Colonic mucosa (tissue), 4 donors: ENCODE results near the gene GDPD5. TPM values are rescaled to one million over a fixed set of nuclear protein-coding genes. Genes with fewer than 3 reads are reported as not detected.
A peak's percentile ranks its signal among the peaks of the same experiment; 100 is the strongest.

Experiments used
- DNase-seq: peaks from one replicate; pipeline ENCODE4 v3.0.0-alpha.2; 2020
- H3K27ac ChIP-seq: fragments of 200-600 bp; one replicate; pipeline ENCODE4 v1.8.0; 2021
- H3K27me3 ChIP-seq: fragments of 200-600 bp; one replicate; pipeline ENCODE4 v1.8.0; 2021
- H3K36me3 ChIP-seq: fragments of 200-600 bp; one replicate; pipeline ENCODE4 v1.8.0; 2021
- H3K4me1 ChIP-seq: fragments of 200-600 bp; one replicate; pipeline ENCODE4 v1.8.0; 2021; ENCODE audit warnings: mild to moderate bottlenecking
- H3K4me3 ChIP-seq: fragments of 200-600 bp; one replicate; pipeline ENCODE4 v1.8.0; 2021
- H3K9ac ChIP-seq, 2 donors: one replicate each; pipeline ENCODE4 v1.7.0; 2013; ENCODE audit warnings: control low read depth in 2 of 2, low read depth in 2 of 2, low read length in 2 of 2
- H3K9me3 ChIP-seq: fragments of 200-600 bp; one replicate; pipeline ENCODE4 v1.8.0; 2021
- CTCF ChIP-seq: fragments of 200-600 bp; IDR thresholded peaks from one replicate; pipeline ENCODE4 v1.8.0; 2022; ENCODE audit warnings: antibody characterized with exemption, mild to moderate bottlenecking
- intact Hi-C: fragments of 100-400 bp; cut with DNase I; formaldehyde crosslinking; loops from one replicate; pipeline ENCODE4 v1.14.1; 2022
- total RNA-seq, 2 donors: library from RNA; stranded (reverse); fragmentation: NEBNext Ultra II Directional in 1 of 2; extraction: Animal tissue kit (Norgen Biotek cat#: 25700) in 1 of 2; gene quantifications; one replicate each; pipeline ENCODE4 v1.2.1, GENCODE V29; 2021
- donor health status: healthy.
- donor health status: DM: no; HTN: no; CAD: no.
- donor health status: DM: no; HTN: no; CAD: no.

Gene GDPD5
- total RNA-seq, 2 donors from 2014 or later = 2.6 to 4.1 TPM

DNA sequence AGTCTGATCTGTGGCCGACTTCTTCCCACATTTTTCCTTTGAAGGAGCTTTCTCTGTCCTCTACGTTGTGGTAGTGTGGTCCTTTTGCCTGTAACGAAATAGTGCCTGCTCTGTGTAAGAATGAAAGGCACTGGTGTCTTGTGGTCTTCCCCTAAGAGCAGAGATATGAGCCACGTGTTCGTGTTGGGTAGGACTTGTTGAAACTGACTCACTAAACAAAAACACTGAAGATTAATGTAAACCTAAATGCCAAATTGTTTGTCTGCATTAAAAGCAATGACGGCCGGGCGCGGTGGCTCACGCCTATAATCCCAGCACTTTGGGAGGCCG lies 136.5 kb downstream of the GDPD5 start:
- no peak overlapping the region for H3K4me3 ChIP-seq

GRCh38 chr11:75388386-75389275 lies 137.1 kb downstream of the GDPD5 start:
- Histone ChIP-seq H3K9ac (peak overlapping the region in 1 of 2 donors; percentile 66), H3K27ac (peak overlapping the region; percentile 75), H3K4me3 (no peak overlapping the region), H3K36me3 (no peaks in the 10 kb centered on the region), H3K9me3 (no peaks in the 10 kb centered on the region), H3K4me1 (peaks cover 8% of the 10 kb centered on the region), H3K27me3 (no peaks in the 10 kb centered on the region)
- intact Hi-C loops = loop anchor here (2.0 kb wide), 1 partner anchor 140 kb away; no protein-coding TSS in a partner anchor
- peak; percentile 84 for TF ChIP-seq CTCF
- peak; percentile 79 for DNase-seq

More for the DNA sequence above, 136.5 kb downstream of the GDPD5 start:
- H3K27me3 ChIP-seq = no peaks in the 10 kb centered on the region
- H3K9me3 ChIP-seq = no peaks in the 10 kb centered on the region
- intact Hi-C loops = loop anchor here (2.0 kb wide), 1 partner anchor 140 kb away; no protein-coding TSS in a partner anchor
- no peak for DNase-seq
- no peak overlapping the region for H3K9ac ChIP-seq
- H3K4me1 ChIP-seq = peaks cover 8% of the 10 kb centered on the region
- no peak for TF ChIP-seq CTCF
- no peak overlapping the region for H3K27ac ChIP-seq
- H3K36me3 ChIP-seq = no peaks in the 10 kb centered on the region

- no peak for TF ChIP-seq CTCF
- no peak overlapping the region for H3K9ac ChIP-seq
- H3K27ac ChIP-seq = peak overlapping the region; percentile 75
- intact Hi-C loops = loop anchor here (2.0 kb wide), 1 partner anchor 141 kb away; no protein-coding TSS in a partner anchor
- DNase-seq = no peak
- no peak overlapping the region for H3K4me3 ChIP-seq
- no peaks in the 10 kb centered on the region for H3K36me3 ChIP-seq
- H3K4me1 ChIP-seq = peaks cover 8% of the 10 kb centered on the region
- no peaks in the 10 kb centered on the region for H3K9me3 ChIP-seq
- H3K27me3 ChIP-seq = no peaks in the 10 kb centered on the region
These were observed 137.9 kb downstream of the GDPD5 start for GRCh38 chr11:75387736-75388294.

DNA sequence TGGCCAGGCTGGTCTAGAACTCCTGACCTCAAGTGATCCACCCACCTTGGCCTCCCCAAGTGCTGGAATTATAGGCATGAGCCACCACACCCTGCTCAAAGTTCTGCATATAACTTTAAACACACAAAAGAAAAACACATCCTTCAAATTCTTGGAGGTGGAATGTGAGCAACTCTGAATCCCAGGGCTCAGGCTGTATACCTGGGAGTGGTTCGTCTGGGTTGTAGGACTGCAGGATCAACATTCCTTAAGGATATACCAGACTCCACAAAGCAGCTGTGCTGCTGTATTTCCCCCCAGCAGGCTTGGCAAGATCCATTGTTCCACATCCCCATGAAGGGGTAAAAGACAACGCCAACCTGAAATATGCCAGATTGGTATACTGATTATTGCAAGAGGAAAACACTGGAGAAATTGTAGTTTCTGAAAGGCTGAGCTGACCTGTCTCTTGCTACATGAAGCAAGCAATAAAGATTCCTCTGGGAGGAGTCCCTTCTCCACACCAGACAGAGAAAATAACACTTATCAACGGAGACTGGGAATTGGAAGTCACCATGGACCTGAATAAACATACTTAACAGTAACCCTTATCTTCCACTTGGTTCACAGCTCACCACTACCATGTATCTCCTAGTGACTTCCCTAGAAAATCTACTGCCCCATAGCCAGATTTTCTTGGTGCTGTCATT lies 138.7 kb downstream of the GDPD5 start:
- Histone ChIP-seq H3K27me3 (no peaks in the 10 kb centered on the region), H3K27ac (peak overlapping the region; percentile 75), H3K9me3 (no peaks in the 10 kb centered on the region), H3K4me3 (no peak overlapping the region), H3K9ac (peak overlapping the region; percentile 20 to 56), H3K4me1 (peaks cover 8% of the 10 kb centered on the region), H3K36me3 (no peaks in the 10 kb centered on the region)
- DNase-seq = peak; percentile 56
- intact Hi-C loops = no loop called here
- TF ChIP-seq CTCF = no peak

Other genes starting within 250 kb of the GDPD5 start
- gene ARRB1, start 174.3 kb downstream of the GDPD5 start, total RNA-seq = 10 to 100 TPM; 70.3 to 73.4 TPM
- gene RPS3, start 126.4 kb downstream of the GDPD5 start, total RNA-seq = 1,000 to 10,000 TPM; 2,133 to 2,596 TPM
- gene KLHL35, start 92.7 kb downstream of the GDPD5 start, total RNA-seq = under 1 TPM; 0.50 to 0.67 TPM
- 100 to 1,000 TPM in 1 of 2 donors, 10 to 100 TPM in 1; 66.3 to 136 TPM for gene SERPINH1, start 36.3 kb upstream of the GDPD5 start, total RNA-seq
- gene MAP6, start 143.1 kb upstream of the GDPD5 start, total RNA-seq = 1 to 10 TPM in 1 of 2 donors, under 1 TPM in 1; 0.79 to 2.6 TPM
- 100 to 1,000 TPM; 168 to 211 TPM for gene MOGAT2, start 191.9 kb upstream of the GDPD5 start, total RNA-seq
- 1 to 10 TPM; 3.0 to 5.9 TPM for gene DGAT2, start 242.8 kb upstream of the GDPD5 start, total RNA-seq